ENCODE measurements around the gene MSH5.

DNA sequence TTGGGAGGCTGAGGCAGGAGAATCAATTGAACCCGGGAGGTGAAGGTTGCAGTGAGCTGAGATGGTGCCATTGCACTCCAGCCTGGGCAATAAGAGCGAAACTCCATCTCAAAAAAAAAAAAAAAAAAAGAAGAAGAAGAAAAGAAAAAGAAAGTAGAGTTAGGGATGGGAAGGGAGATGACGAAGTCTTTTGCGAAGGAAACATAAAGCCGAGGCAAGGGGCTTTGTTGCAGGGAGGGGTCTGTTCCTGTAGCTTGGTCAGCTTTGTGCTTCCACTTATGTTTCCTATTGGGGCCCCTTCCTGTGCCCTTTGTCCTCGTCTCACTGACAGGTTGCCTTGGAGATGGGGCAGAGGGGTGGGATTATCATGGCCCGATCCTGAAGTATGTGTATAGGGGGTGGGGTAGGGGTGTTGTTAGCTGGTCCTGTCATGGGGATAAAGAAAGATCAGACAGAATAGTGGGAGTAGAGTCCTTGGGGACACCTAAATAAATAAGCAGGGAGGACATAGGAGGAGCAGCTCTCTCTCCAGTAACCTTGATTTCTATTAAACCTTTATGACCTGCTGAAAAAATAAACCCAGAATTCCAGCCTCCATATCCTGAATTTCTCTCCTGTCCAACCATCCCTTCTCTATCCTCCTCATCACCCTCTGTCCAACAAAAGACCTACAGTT is 2.4 kb upstream of the MSH5 start:
- TF ChIP-seq, protein P1, sequence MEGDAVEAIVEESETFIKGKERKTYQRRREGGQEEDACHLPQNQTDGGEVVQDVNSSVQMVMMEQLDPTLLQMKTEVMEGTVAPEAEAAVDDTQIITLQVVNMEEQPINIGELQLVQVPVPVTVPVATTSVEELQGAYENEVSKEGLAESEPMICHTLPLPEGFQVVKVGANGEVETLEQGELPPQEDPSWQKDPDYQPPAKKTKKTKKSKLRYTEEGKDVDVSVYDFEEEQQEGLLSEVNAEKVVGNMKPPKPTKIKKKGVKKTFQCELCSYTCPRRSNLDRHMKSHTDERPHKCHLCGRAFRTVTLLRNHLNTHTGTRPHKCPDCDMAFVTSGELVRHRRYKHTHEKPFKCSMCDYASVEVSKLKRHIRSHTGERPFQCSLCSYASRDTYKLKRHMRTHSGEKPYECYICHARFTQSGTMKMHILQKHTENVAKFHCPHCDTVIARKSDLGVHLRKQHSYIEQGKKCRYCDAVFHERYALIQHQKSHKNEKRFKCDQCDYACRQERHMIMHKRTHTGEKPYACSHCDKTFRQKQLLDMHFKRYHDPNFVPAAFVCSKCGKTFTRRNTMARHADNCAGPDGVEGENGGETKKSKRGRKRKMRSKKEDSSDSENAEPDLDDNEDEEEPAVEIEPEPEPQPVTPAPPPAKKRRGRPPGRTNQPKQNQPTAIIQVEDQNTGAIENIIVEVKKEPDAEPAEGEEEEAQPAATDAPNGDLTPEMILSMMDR (IDR thresholded peaks at IDR 0.05): no peak
- TF ChIP-seq, protein P2, sequence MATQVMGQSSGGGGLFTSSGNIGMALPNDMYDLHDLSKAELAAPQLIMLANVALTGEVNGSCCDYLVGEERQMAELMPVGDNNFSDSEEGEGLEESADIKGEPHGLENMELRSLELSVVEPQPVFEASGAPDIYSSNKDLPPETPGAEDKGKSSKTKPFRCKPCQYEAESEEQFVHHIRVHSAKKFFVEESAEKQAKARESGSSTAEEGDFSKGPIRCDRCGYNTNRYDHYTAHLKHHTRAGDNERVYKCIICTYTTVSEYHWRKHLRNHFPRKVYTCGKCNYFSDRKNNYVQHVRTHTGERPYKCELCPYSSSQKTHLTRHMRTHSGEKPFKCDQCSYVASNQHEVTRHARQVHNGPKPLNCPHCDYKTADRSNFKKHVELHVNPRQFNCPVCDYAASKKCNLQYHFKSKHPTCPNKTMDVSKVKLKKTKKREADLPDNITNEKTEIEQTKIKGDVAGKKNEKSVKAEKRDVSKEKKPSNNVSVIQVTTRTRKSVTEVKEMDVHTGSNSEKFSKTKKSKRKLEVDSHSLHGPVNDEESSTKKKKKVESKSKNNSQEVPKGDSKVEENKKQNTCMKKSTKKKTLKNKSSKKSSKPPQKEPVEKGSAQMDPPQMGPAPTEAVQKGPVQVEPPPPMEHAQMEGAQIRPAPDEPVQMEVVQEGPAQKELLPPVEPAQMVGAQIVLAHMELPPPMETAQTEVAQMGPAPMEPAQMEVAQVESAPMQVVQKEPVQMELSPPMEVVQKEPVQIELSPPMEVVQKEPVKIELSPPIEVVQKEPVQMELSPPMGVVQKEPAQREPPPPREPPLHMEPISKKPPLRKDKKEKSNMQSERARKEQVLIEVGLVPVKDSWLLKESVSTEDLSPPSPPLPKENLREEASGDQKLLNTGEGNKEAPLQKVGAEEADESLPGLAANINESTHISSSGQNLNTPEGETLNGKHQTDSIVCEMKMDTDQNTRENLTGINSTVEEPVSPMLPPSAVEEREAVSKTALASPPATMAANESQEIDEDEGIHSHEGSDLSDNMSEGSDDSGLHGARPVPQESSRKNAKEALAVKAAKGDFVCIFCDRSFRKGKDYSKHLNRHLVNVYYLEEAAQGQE (IDR thresholded peaks at IDR 0.05; ENCODE audit: insufficient read depth in 1 of 2, low read depth in 2 of 2, low read length in 1 of 2): no peak
- TF ChIP-seq SIN3A (IDR thresholded peaks at IDR 0.05; ENCODE audit: borderline replicate concordance, insufficient read depth, low read depth, low read length) (no peak), TCF7L2 (IDR thresholded peaks at IDR 0.05; ENCODE audit: low read depth, low read length) (no peak)

Measured in Panc1 (cell line).